Measurements from ENCODE around the gene OVOL1.
"Not testable (repeated sequence)": the region's sequence is repeated elsewhere in the genome, so short reads cannot be mapped to it uniquely, and the experiment has no call there.

The OVOL1 gene

DNA sequence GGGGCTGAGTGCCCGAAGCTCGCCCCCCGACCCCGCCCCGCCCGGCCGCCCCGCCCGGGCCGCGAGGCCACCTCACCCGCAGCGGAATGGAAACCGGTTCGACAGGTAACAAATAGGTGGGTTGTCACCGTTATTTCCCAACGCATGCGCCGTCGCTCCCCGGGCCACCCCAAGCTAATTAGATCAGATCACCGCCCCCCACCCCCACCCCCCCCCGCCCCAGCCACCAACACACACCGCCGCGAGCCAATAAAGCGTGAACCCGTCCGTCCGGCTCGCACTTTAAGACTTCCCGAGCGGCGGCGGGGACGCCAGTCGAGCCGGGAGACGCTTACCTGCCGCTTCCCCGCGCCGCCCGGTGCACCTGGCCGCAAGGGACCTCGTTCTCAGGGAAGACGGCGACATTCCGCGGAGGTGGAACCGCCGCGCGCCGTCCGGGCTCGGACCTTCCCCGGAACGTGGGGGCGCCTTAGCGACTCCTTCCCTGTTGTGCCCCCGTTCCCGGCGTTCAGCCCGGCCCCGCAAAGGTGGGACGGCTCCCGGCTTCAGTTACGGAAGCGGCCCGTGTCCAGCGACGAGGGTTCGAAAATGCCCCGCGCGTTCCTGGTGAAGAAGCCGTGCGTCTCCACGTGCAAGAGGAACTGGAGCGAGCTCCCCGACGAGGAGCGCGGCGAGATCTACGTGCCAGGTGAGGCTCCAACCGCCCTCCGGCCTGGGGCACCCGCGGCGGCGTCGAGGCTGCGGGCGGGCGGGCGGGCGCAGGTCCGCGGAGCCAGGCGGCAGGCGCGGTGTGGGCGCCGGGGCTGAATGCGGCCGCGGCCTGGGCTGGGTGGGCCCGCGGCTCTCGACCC lies at the start of gene OVOL1:
Gene OVOL1, plus strand, starts transcription at position 278 of the 851 bp plus-strand sequence. Its CDS starts 311 bp downstream, at position 589.
- peak; percentile 58 for DNase-seq

DNA sequence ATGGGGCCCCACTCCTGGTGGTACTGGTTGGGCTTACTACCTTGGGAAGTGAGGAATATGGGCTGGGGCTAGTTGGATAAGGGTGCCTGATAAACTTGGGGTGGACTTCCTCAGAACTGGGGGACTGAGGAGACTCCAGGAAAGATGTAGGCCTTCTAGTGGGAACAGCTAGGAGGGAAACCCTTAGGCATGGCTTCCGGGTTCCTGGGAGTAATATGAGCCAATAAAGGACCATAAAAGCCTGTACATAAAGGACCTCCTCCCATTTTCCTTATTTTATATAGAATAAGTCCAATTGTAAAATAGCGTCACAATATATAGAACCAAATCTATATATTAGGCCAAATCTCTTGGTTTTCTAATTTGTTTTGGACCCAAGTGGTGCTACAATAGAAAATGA lies 47.8 kb upstream of the OVOL1 start:
- no peak for DNase-seq

DNA sequence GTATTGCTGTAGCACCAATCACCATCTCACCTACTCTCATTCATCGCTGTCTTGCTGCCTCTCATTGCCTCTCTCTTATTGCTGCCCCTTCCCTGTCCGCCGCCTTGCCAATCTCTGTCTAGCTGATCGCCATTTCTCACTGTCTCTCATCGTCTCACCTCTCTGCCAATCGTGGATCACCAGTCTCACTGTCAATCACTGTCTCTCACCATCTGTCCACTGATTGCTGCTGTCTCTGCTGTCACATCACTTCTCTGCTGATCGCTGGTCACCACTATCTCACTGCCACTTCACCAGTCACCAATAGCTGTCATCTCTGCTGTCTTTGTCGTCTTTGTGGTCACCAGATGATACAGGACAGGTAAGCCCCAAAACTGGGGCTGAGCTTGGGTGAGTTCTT lies 45.7 kb upstream of the OVOL1 start:
- DNase-seq, result no peak

DNA sequence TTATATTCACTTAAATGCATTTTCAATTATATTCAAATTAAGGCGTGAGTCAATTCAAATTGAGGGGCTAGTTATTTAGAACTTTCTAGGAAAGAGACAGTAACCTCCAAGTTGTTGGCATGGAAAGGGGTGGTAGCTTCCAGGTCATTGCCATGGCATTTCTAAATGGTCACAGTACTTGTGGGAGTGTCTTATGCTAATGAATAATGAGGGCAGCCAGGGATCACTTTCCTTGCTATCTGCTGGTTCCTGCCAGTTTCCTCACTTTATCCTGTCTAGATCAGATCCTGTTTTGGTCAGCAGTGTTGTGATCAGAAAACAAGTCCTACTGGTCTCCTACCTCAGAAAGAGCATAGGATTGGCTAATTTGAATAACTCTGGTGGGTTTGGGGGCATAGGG lies 44.5 kb upstream of the OVOL1 start:
- no peak for DNase-seq

DNA sequence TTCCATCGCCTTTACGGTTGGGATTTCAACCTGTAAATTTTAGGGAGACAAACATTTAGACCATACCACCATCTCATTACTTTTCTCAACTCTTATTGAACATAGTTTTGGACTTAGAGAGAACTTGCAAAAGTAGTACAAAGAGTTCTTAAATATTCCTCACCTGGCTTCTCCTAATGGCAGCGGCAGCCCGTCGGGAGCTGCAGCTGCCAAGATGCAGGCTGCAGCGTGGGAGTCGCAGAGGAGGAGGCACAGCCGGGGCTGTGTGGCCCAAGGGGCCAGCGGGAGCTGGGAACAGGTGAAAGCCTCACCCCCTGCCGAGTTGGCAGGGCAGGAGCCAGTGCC lies 43.2 kb upstream of the OVOL1 start:
- DNase-seq, result no peak

DNA sequence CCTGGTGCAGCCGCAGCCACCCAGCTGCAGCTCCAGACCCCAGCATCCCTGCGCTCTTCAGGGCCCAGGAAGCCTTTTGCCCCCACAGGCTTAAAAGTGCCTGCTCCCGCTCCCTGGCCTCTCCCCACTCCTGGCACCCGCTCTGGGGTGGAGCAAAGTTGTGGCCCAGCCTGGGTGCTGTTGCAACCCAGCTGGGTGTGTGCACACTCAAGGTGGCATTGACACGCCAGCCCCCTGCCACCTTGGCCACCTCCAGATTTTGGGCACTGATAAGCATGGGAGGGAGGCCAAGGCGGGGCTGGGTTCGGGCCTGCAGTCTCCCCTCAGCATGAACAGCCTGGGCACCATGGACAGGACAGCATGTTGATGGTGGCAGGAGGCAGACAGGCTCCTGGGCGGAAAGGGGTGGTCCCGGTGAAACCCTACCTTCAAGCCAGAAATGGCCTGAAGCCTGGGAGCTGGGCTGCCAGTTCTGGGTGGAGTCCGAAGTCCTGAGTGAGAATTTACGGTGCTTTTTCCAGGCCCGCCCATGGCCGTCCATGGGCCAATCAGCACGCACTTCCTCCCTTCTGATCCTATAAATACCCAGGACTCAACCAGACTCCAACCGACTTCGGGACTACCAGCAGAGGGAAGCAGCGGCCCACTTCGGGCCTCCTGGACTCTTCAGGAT lies 42.7 kb upstream of the OVOL1 start:
- DNase-seq, result peak; percentile 56

DNA sequence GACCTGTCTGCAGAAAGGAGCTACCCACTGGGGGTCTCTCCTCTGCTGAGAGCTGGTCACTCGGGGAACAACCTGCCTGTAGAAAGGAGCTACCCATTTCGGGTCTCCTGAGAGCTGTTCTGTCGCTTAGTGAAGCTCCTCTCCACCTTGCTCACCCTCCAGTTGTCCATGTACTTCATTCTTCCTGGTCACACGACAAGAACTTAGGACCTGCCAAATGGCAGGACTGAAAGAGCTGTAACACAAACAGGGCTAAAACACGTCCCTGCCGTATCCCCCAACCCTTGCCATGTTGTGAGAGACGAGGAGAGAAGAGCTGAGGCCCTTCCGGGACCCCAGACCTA lies 42.2 kb upstream of the OVOL1 start:
- no peak for DNase-seq

DNA sequence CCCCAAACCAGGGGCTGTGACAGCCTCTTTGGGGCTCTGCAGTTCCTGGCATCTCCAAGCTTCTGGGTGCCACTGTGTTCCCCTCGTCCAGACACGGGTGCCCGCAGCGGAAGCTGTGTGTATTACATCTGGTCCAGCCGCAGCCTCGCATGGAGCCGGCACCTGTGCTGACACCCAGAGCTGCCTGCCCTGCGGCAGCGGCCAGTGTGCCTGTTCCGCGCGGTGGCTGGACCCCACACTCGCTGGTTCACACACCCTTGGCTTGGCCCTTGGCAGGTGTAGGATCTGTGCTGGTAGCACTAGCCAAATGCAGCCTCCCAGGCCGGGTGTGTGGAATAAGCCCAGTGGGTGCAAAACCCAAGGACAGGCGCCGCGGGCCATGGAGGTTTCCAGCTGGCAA lies 41.8 kb upstream of the OVOL1 start:
- DNase-seq, result no peak

DNA sequence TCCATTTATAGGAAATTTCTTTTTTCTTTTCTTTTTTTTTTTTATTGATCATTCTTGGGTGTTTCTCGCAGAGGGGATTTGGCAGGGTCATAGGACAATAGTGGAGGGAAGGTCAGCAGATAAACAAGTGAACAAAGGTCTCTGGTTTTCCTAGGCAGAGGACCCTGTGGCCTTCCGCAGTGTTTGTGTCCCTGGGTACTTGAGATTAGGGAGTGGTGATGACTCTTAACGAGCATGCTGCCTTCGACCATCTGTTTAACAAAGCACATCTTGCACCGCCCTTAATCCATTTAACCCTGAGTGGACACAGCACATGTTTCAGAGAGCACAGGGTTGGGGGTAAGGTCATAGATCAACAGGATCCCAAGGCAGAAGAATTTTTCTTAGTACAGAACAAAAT lies 24.7 kb upstream of the OVOL1 start:
- not testable (repeated sequence) for DNase-seq

DNA sequence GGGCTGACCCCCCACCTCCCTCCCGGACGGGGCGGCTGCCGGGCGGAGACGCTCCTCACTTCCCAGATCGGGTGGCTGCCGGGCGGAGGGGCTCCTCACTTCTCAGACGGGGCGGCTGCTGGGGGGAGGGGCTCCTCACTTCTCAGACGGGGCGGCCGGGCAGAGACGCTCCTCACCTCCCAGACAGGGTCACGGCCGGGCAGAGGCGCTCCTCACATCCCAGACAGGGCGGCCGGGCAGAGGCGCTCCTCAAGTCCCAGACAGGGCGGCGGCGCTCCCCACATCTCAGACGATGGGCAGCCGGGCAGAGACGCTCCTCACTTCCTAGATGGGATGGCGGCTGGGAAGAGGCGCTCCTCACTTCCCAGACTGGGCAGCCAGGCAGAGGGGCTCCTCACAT lies 24.0 kb upstream of the OVOL1 start:
- DNase-seq, result not testable (repeated sequence)

DNA sequence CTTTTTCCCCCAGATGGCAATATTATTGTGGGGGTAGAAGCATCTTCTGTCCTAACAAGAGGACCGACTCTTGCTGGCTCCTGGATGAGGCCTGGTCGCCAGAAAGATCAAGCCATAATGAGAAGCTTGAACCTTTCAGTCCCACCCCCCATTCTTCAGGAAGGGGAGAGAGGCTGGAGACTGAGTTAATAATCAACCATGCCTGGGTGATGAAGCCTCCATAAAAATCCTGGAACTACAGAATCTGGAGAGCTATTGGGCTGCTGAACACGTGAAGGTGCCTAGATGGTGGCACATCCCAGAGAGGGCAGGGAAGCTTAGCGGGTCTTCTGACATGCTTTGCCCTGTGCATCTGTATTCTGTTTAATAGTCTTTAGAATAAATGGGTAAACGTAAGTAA lies 22.4 kb upstream of the OVOL1 start:
- no peak for DNase-seq

DNA sequence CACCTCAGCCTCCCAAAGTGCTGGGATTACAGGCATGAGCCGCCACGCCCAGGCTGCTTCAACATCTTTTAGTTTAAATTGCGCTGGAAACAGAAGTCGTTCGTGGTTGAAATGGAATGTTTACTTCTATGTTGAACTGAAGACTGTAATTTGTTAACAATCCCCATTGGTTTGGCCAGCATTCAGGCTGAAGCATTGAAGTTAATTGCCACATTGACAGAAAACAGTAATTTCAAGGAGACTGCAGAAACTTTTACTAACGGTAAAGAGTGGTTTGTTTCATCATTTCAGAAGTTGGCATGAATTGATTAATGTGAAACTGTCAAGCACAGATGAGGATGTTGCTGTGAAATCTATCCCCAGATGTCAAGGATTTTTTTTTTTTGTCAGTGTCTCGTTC lies 20.3 kb upstream of the OVOL1 start:
- no peak for DNase-seq

DNA sequence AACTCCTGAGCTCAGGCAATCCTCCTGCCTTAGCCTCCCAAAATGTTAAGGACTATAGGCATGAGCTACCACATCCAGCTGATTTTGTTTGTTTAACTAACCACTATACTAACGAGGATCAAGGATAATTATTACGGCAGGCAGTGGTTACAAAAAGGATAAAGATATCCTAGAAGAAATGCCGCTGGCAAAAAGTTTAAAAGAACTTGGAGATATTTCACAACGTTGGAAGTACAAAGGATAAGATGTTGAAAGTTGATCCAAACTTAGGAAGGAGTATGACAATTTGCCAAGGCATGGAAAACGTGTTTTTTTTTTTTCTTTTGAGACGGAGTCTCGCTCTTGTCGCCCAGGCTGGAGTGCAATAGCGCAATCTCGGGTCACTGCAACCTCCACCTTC lies 19.5 kb upstream of the OVOL1 start:
- DNase-seq, result no peak

DNA sequence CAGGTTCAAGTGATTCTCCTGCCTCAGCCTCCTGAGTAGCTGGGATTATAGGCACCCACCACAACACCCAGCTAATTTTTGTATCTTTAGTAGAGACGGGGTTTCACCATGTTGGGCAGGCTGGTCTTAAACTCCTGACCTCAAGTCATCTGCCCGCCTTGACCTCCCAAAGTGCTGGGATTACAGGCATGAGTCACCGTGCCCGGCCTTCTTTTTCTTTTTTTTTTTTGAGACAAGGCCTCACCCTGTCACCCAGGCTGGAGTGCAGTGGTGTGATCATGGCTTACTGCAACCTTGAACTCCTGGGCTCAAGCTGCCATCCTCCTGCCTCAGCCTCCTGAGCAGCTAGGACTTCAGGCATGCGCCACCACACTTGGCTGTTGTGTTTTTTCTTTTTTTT lies 19.1 kb upstream of the OVOL1 start:
- not testable (repeated sequence) for DNase-seq

DNA sequence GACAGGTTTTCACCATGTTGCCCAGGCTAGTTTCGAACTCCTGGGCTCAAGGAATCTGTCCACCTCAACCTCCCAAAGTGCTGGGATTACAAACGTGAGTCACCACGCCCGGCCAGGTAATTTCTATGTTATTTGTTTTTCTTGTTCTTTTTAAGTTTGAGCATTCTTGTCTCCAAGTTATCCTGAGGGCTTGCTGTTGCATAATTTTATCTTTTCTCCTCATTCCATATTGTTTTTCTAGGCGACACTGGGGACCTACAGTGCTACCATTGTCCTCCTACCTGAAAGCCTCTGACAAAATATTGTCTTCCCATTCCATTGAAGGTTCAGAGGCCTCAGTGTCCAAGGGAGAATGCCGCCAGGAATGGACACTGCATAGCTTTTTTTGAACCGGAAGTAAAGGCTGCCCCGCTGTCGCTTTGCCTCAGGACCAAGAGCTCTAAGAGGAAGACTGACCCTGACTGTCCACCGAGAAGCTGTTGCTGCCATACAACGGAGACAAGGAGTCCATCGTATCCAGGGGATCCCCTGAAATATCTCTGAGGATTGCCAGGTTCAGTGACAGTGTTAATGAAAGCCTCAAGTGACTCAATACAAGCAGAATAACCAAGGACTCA lies 15.8 kb upstream of the OVOL1 start:
- DNase-seq, result no peak

DNA sequence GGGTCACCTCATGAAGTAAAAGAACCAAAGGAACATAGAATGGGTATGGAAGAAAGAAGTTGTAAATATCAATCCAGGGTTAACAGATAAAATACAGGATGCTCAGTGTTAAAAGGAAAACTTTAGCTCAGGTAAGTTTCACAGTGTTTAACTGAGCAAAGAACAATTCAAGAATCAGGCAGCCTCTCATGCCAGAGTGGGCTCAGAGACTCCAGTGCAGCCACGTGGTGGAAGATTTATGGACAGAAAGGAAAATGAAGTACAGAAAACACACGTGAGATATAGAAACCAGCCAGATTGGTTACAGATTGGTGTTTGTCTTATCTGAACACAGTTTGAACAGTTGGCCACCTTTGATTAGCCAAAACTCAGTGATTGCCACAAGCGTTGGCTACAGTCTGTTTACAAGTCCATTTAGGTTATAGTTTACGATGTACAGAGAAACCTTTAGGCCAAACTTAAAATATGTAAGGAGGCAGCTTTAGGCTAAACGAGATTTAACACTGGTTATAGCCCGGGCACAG lies 15.2 kb upstream of the OVOL1 start:
- DNase-seq, result no peak

DNA sequence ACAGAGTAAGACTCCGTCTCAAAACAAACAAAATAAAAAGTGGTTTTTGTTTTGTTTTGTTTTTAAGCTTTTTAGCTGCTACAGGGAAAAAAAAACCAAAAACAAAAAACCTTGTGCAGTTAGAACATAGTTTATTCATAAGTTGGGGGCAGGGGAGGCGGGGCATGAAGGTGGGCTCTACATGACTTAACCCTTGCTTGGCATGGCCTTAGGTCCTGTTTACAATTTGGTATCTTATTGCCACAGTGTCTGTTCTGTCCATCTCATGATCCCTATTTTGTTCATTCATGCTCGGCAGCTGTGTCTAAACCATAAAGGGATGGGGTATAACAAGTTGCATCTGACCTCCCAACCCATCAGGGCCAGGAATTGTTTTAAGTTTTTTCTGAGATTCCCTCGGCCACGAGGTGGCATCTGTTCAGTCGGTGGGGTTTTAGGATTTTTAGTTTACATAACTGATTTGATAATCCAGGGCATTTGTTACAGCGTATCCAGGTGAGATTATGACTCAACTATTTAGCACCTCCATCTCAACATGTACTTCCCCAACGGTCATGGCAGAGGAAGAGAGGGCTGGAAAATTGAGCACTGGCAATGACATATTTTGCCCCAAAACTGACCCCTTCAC lies 13.0 kb upstream of the OVOL1 start:
- no peak for DNase-seq

DNA sequence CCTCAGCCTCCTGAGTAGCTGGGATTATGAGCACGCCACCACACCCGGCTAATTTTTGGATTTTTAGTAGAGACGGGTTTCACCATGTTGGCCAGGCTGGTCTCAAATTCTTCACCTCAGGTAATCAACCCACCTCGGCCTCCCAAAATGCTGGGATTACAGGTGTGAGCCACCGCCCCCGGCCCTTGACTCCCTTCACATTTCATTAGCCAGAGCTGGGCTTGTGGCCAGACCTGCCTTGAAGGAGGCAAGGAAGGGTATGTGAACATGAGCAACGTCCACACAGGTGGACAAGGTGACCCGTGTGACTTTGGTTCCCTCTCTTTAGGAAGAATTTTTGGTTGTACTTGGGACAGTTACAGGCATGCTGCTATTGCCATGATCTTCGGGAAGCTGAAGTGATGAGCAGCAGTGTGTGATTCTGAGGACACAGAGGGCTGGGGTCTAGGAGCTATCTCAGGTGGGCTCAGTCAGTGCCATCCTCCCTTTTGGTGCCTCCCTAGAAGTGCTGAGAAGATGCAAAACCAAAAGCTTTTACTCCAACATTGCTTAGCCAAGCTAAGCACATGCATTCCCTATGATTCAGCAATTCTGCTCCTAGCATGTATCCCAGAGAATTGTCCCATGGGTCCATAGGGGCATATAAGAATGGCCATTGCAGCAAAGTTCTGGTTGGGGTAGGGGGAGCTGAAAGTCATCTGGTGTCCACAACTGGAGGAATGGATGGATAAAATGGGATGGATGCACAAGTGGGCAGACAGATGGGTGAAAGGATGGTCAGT lies 12.1 kb upstream of the OVOL1 start:
- no peak for DNase-seq

DNA sequence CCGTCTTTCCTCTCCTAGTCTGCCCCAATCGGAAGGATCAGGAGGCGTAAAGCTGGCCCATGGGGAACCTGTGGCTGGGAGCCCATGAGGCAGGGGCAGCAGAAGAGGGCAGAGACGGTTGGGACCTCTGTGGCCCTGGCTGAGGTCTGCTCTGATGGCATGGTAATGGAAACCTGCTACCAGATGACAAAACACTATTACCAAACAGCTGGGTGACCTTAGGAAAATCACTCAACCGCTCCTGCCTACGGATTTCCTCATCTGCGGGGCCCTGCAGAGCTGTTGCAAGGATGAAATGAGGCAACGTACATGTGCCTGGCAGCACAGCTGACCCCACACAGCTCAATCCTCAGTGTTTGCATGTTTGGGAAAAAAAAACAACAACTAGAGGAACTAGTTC lies 10.7 kb upstream of the OVOL1 start:
- DNase-seq, result no peak

DNA sequence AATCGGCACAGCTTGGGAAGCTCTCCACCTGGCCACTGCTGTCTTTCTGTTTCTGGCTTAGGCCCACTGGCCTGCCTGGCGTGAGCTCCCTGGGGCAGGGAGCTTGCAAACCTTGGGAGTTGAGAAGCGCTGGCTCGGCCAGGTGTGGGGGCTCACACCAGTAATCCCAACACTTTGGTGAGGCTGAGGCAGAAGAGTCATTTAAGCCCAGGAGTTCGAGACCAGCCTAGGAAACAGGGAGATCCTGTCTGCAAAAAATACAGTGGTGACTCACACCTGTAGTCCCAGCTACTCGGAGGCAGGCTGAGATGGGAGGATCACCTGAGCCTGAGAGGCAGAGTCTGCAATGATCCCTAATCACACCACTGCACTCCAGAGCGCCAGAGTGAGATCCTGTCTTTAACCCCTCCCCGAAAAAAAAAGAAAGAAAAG lies 10.1 kb upstream of the OVOL1 start:
- no peak for DNase-seq

DNA sequence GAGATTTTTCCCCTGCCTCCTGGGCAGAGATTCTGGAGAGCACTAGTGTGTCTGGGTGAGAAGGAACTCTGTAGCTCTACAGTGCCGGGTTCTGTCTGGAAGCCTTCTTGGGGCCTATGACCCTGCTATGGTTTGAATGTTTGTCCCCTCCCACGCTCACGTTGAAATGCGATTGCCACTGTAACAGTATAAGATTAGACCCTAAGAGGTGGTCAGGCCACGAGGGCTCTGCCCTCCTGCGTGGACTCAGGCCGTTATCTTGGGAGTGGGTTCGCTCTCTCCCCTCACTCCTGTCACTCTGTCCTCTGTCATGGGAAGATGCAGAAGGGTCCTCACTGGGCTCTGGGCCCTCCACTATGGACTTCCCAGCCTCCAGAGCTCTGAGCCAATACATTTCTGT lies 9.6 kb upstream of the OVOL1 start:
- no peak for DNase-seq

DNA sequence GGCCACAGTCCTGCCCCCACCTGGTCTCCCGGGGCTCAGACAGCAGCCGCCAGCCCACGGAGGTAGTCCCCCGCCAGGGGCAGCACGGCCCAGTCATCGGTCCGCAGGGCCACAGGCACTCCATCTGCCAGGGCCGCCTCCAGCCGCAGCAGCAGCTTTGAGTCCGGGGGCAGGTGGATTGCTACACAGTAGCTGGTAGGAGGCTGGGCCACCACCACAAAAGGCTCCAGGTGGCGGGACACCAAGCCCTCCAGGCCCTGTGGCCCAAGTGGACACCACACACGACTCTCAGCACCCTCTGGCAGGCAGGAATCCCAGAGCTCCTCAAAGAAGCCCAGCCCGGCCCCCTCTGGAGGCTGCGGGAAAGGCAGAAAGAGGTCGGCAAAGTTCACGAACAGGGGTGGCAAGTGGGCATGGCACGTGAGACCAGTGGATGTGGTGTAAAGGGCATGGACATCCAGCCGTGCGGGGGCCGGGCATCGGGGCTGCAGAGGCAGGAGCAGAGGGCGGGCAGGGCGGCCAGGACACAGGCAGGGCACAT lies 9.0 kb upstream of the OVOL1 start:
- DNase-seq, result no peak

Data from NCI-H774 (cell line).